HUES6 (cell line): ENCODE measurements around the gene LRP2BP.

Experiments
- H3K27ac ChIP-seq: 2 replicates; pipeline ENCODE4 v1.7.0; 2013; ENCODE audit warnings: low read depth, mild to moderate bottlenecking, low read length, inconsistent platforms
- H3K27me3 ChIP-seq: 2 replicates; pipeline ENCODE4 v1.6.1; 2013; ENCODE audit warnings: low read length; ENCODE audit not compliant: control insufficient read depth, insufficient read depth
- H3K36me3 ChIP-seq: 2 replicates; pipeline ENCODE4 v1.6.1; 2013; ENCODE audit warnings: low read length; ENCODE audit not compliant: control insufficient read depth, insufficient read depth
- H3K4me1 ChIP-seq: 2 replicates; pipeline ENCODE4 v1.6.1; 2013; ENCODE audit warnings: low read length; ENCODE audit not compliant: control insufficient read depth, insufficient read depth
- H3K4me3 ChIP-seq: 2 replicates; pipeline ENCODE4 v1.5.1; 2013; ENCODE audit warnings: low read depth, low read length
- H3K9ac ChIP-seq: one replicate; pipeline ENCODE4 v1.6.1; 2013; ENCODE audit warnings: mild to moderate bottlenecking, low read length
- H3K9me3 ChIP-seq: 2 replicates; pipeline ENCODE4 v1.6.1; 2013; ENCODE audit warnings: low read depth, low read length; ENCODE audit not compliant: control insufficient read depth, insufficient read depth

LRP2BP gene

GRCh38 chr4:185394568-185395237 is 1.0 kb downstream of the LRP2BP start:
- Histone ChIP-seq H3K27me3 (no peaks in the 10 kb centered on the region; the same call in 1 of the 2 replicates), H3K4me1 (peaks cover 10% of the 10 kb centered on the region; the same call in 1 of the 2 replicates), H3K9me3 (no peaks in the 10 kb centered on the region; the same call in 1 of the 2 replicates), H3K4me3 (no peak overlapping the region), H3K36me3 (peaks cover 10% of the 10 kb centered on the region; the same call in 1 of the 2 replicates), H3K27ac (no peak overlapping the region), H3K9ac (no peak overlapping the region)

DNA sequence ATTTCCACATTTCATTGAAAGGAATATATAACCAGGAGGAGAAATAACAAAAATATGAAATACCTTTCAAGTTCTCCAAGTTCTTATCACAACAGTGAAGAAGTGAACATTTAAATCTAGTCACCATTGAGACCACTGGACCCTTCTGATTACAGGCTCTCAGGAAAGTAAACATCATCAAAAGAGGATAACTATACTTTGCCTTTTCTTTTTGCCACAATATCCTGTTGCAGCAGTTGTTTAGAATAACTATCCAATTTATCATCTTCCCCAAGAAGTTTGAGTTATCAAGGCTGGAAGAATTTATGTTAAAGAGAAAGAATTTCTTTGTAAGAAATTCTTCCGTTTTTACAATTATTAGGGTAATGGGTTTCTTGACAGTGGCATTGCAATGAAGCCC is 3.6 kb downstream of the LRP2BP start:
- Histone ChIP-seq H3K4me1 (peaks cover 6% of the 10 kb centered on the region; the same call in 1 of the 2 replicates), H3K36me3 (no peaks in the 10 kb centered on the region), H3K9ac (no peak overlapping the region), H3K9me3 (no peaks in the 10 kb centered on the region; the same call in 1 of the 2 replicates), H3K27ac (no peak overlapping the region), H3K27me3 (no peaks in the 10 kb centered on the region; the same call in 1 of the 2 replicates), H3K4me3 (no peak overlapping the region)

GRCh38 chr4:185390941-185391340 is 4.8 kb downstream of the LRP2BP start:
- Histone ChIP-seq H3K36me3 (no peaks in the 10 kb centered on the region), H3K4me1 (0 out of 2 replicates have a peak, but pooled peaks cover 3% of the 10 kb centered on the region), H3K27me3 (no peaks in the 10 kb centered on the region; the same call in 1 of the 2 replicates), H3K27ac (no peak overlapping the region), H3K9ac (no peak overlapping the region), H3K4me3 (no peak overlapping the region), H3K9me3 (no peaks in the 10 kb centered on the region; the same call in 1 of the 2 replicates)

GRCh38 chr4:185387957-185388356 is 7.8 kb downstream of the LRP2BP start:
- no peak overlapping the region for H3K9ac ChIP-seq
- H3K9me3 ChIP-seq, result no peaks in the 10 kb centered on the region; the same call in 1 of the 2 replicates
- no peaks in the 10 kb centered on the region for H3K4me1 ChIP-seq
- H3K27me3 ChIP-seq, result no peaks in the 10 kb centered on the region
- no peak overlapping the region for H3K27ac ChIP-seq
- no peak overlapping the region for H3K4me3 ChIP-seq
- H3K36me3 ChIP-seq, result no peaks in the 10 kb centered on the region

- Histone ChIP-seq H3K4me3 (no peak overlapping the region), H3K36me3 (no peaks in the 10 kb centered on the region), H3K27me3 (no peaks in the 10 kb centered on the region), H3K4me1 (no peaks in the 10 kb centered on the region), H3K9me3 (no peaks in the 10 kb centered on the region; the same call in 1 of the 2 replicates), H3K27ac (no peak overlapping the region), H3K9ac (no peak overlapping the region)
Measured at GRCh38 chr4:185384930-185385331, 10.8 kb downstream of the LRP2BP start.

GRCh38 chr4:185384061-185384460 is 11.7 kb downstream of the LRP2BP start:
- Histone ChIP-seq H3K36me3 (no peaks in the 10 kb centered on the region), H3K4me3 (no peak overlapping the region)

GRCh38 chr4:185383451-185383850 is 12.3 kb downstream of the LRP2BP start:
- Histone ChIP-seq H3K4me3 (no peak overlapping the region), H3K36me3 (no peaks in the 10 kb centered on the region), H3K27ac (no peak overlapping the region), H3K27me3 (no peaks in the 10 kb centered on the region), H3K9ac (no peak overlapping the region), H3K9me3 (no peaks in the 10 kb centered on the region; the same call in 1 of the 2 replicates), H3K4me1 (no peaks in the 10 kb centered on the region)

More at GRCh38 chr4:185384061-185384460, 11.7 kb downstream of the LRP2BP start:
- H3K27ac ChIP-seq, result no peak overlapping the region
- no peak overlapping the region for H3K9ac ChIP-seq
- no peaks in the 10 kb centered on the region; the same call in 1 of the 2 replicates for H3K9me3 ChIP-seq
- no peaks in the 10 kb centered on the region for H3K27me3 ChIP-seq
- H3K4me1 ChIP-seq, result no peaks in the 10 kb centered on the region

- peaks cover under 1% of the 10 kb centered on the region; the same call in 1 of the 2 replicates for H3K4me1 ChIP-seq
- no peaks in the 10 kb centered on the region for H3K27me3 ChIP-seq
- H3K4me3 ChIP-seq, result no peak overlapping the region
- no peak overlapping the region for H3K27ac ChIP-seq
- H3K9ac ChIP-seq, result no peak overlapping the region
- no peaks in the 10 kb centered on the region for H3K36me3 ChIP-seq
- H3K9me3 ChIP-seq, result no peaks in the 10 kb centered on the region; the same call in 1 of the 2 replicates
Measured at GRCh38 chr4:185382754-185383153, 13.0 kb downstream of the LRP2BP start.

- Histone ChIP-seq H3K36me3 (no peaks in the 10 kb centered on the region), H3K27me3 (no peaks in the 10 kb centered on the region), H3K9me3 (no peaks in the 10 kb centered on the region; the same call in 1 of the 2 replicates), H3K27ac (no peak overlapping the region), H3K4me1 (peaks cover 6% of the 10 kb centered on the region; the same call in 1 of the 2 replicates), H3K9ac (no peak overlapping the region), H3K4me3 (no peak overlapping the region)
Measured at GRCh38 chr4:185381288-185382196, 14.2 kb downstream of the LRP2BP start.

GRCh38 chr4:185380320-185380719 is 15.4 kb downstream of the LRP2BP start:
- H3K4me1 ChIP-seq, result peaks cover 6% of the 10 kb centered on the region; the same call in 1 of the 2 replicates
- H3K9ac ChIP-seq, result no peak overlapping the region
- no peak overlapping the region for H3K4me3 ChIP-seq
- H3K9me3 ChIP-seq, result no peaks in the 10 kb centered on the region; the same call in 1 of the 2 replicates
- no peaks in the 10 kb centered on the region for H3K36me3 ChIP-seq
- H3K27me3 ChIP-seq, result no peaks in the 10 kb centered on the region
- no peak overlapping the region for H3K27ac ChIP-seq
